Cerebellar nuclear complex (tissue), 1 donor: Measurements from ENCODE around the gene AHNAK2.

ENCODE experiments used
- DNase-seq, 2 experiments: peaks; one replicate each; lab custom pipeline; 2025; lab: John Stamatoyannopoulos, UW

Gene AHNAK2

DNA sequence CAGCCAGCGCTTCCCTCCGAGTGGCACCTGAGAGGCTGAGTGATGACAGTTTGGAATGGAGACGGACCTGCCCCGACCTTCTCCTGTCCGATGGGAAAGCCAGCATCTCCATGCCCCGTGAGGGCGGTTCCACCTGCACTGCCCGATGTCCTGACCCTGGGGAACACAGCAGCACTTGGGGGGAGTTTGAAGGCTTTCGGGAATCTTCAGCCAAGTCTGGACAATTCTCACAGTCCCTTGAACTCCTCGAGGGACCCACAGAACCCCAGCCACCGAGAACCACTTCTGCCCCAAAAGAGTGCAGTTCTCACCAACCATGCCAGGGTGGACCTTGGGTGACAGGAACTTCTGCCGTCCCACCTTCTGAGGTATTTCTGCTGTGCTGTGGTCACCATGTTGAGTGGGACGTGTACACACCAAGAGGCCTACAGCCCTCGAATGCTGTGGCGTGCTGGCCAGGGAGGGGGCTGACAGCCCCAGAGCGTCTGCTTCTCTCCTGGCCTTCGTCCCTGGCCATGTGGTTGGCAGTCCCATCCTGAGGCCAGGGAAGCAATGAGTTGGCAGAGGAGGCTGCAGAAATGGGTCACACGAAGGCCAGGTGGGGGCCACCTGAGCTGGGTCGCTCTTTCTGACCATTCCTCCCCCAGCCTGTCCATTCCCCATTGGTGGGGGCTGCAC is 8.5 kb upstream of the AHNAK2 start:
- no peak for DNase-seq

DNA sequence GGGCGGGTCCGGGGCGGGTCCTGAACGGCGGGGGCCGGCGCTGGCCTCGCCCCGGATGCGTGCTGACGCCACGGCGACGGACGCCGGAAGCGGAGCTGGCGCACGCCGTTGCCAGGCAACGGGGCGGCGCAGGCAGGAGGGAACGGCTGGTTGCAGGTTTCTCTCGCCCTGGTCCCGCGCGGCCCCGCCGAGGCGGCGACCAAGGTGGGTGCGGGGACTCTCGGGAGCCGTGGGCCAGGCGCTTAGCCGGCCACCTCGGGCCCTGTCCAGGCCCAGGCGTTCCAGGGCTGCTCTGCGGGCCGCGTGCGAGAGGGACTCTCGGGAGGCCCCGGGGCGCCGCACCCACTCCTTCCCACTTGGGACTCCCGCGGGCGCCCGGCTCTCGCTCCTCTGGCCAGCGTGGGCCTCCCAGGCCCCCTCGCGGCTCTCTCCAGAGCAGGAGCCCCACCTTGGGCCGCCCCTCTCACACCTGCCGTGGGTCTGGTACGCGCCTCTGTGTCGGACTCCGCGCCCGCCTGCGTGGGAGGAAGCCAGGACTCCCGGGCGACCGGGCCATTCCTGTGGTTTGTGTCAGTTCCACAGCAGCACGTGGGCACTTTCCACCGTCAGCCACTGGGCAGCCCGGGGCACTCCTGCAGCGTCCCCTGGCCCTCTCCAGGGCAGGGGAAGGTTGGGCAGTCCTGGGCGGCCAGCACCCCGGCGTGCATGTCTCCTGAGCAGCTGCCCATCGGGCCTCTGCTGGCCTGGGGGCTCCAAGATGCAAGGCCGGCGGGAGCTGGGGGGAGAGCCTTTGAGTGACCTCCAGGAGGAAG is 7.7 kb upstream of the AHNAK2 start, which contains the start of gene CLBA1:
Gene CLBA1 (plus strand): TSS at position 114 of the 812 bp plus-strand sequence. CDS start 644 bp downstream, at position 758.
- peak in 1 of 2 experiments; percentile 41 for DNase-seq

DNA sequence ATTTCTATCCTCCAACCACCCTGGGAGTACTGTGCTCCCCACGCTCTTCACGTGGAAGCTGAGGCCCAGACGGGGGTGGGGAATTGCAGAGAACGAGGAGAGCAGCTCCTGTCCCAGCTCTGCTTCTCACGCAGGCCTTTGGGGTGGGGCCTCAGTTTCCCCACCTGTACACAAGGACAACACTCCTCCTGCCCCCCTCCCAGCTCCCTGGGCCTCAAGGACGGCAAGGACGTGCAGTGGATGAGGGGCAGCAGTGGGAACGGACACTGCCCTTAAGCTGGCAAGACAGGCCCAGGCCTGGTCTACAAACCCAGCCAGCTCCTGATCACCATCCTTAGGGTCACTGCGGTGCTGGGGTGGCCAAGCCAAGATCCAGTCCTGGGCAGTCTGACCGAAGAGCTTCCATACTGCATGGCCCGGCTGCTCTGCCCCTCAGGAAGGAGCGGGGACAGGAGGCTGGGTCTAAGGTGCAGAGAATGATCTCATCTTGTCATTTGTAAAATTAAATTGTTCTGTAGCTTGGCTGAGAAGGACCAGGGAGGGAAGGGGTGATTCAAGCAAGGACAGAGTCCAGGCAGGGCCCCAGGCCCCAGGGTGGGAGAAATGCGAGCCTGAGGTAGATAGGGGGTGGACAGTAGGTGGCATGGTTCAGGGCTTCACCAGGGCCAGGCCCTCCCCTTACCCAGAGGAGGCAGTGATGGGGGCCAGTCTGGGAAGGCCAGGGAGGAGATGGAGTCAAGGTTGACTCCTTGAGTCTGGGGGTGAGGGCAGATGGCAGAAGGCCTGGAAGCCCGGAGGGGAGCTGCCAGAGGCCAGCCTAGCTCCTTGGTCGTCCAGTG is 6.1 kb upstream of the AHNAK2 start:
- no peak for DNase-seq

DNA sequence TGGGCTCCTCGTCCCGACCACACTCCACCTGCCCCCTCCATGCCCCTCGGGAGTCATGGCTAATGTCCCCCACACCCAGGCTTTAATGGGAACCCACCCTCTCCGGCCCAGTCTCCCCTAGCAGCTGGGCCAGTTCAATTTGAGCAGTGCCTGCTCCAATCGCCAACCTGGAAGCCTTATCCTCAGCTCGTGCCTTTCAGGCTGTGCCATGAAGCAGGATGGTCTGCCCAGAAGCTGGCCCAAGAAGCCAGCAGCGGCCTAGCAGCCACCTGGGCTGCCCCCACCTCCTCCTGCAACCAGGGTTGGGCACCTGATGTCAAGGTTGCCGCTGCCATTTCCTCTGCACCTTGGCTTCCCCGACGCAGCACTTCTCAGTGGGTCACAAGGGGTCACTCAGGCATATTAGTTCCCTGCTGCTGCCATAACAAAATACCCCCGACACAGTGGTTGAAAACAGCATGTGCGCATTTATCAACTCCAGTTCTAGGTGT is 5.1 kb upstream of the AHNAK2 start:
- DNase-seq: no peak

DNA sequence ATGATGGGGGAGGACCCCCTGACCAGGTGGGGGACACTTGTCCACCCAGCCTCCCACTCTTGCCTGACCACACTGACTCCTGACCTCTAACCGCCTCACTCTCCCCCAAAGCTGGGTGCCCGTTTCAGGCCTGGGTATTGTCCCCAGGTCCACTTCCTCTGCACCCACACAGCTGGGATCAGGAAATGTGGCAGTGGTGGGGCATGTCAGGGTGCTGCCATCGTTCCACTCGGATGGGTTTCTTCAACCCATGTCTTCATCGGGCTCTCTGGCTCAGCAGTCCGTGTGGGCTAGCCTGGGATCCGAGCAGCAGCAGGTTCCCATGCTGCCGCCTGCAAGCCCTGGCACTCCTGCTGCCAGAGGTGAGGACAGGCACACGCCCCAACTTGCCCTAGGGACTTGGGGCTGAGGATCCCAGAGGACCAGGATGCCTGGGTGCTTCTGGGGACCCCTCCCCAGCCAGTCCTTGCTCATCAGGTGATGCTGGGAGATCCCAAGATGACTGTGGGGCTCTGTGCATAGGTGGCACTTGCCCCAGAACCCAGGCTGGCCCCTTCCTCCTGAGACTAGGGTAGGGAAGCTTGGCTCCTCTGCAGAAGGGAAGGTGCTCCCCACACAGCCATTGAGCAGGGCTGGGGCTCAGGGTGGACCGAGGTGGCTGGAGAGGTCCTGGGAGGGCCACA is 4.5 kb upstream of the AHNAK2 start:
- DNase-seq: no peak

DNA sequence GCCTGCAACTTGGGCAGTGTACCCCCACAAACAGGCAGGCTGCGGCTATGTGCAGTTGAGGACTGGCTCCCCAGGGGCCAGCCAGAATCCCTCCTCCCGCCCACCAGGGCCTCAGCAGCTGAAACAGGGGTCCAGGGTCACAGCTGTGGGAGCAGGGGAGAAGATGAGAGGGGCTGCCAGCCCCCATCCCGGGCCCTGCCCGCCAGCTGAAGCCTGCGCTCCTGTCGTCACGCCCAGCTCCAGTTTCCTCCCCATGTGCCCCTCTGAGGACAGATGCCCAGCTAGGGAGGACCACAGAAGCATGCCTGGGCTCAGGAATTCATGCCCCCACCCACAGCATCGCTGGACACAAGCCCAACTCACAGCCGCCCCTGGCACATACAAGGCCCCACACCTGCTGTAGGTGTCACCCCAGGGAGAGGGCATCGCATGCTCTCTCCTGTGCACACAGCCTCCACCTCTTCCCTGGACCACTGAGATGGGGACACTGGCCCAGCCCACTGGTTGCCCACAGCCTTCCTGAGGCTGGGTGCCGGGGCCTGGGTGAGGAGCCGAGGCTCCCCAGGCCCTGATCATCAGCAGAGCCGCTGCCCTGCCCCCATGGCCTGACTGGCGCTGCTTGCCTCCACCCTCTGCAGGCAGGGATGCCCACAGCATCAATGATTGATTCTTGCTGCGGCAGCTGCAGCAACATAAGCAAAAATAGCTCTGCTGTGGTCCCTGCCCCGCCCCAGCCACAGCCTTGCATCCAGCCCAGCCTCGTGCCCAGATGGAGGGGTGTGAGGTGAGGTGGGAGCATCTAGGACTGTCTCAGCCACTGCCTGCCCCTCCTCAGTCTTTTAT is 3.7 kb upstream of the AHNAK2 start:
- no peak for DNase-seq

DNA sequence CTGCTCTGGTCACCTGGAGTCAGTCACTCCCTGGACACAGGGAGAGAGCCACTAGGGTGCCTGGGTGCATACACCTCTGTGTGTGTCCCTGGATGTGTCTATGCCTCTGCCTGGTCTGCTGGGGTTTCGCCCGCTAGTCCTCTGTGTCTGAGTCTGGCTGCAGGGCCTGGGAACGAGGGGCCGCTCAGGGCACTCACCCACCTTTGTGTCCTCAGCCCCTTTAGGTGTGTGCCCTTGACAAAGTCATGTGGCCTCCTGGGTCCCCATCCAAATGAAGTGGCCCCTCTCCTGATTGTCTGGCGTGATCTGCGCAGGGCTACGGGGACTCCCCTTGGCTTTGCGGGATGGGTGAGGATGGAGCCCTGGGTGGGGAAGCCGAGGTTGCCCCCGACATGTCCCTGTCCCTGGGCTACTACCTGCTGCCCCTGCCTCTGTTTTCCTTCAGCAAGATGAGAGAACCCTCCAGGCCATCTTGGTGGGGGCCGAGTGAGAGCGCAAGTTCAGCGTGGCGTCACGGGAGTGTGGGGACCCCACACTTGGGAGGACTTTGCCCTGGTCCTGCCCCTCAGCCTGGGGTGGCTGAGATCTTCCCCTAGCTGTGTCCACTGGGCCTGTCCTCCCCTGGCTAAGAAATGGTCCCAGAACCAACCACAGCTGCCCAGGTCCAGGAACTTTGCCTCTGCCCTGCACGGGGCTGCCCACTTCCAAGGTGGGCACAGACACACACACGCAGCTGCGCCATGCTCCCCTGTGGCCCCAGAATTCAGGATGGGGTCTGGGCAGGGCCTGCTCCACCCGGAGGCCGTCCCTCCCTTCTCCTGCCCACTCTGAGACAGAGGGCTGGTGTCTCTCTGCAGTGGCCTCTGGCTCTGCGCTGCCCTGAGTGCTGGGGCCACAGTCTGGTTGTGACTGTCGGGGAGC is 2.7 kb upstream of the AHNAK2 start:
- DNase-seq: no peak

DNA sequence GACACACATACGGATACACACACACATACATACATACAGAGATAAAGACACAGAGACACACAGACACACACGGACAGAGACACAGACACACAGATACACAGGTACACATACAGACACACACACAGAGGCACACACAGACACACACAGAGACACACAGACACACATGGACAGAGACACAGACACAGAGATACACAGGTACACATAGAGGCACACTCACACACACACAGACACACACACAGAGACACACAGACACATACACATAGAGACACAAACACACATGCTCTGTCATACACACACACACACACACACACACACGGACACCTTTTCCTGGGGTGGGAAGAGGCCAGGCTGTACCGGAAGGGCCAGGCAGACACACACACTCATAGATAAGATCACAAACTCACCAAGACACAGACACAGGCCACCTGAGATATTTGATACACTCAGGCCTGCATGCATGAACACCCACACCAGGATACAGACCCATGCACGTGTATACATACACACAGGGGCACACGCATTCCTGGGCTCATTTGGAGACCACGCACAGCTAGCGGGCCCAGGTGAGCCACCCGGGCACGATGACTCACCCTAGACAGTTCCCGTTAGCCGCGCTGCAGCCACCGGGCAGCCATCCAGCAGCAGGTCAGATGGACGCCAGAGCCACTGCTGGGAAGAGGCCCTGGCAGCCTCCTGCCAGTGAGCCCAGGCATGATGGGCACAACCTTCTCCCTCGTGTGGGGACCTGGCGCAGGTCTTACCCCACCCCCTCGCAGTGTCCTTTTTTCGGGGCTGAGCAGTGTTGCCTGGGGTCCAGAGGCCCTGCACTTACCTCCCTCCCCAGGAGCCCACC is 1.8 kb upstream of the AHNAK2 start:
- peak in 1 of 2 experiments; percentile 54 for DNase-seq

DNA sequence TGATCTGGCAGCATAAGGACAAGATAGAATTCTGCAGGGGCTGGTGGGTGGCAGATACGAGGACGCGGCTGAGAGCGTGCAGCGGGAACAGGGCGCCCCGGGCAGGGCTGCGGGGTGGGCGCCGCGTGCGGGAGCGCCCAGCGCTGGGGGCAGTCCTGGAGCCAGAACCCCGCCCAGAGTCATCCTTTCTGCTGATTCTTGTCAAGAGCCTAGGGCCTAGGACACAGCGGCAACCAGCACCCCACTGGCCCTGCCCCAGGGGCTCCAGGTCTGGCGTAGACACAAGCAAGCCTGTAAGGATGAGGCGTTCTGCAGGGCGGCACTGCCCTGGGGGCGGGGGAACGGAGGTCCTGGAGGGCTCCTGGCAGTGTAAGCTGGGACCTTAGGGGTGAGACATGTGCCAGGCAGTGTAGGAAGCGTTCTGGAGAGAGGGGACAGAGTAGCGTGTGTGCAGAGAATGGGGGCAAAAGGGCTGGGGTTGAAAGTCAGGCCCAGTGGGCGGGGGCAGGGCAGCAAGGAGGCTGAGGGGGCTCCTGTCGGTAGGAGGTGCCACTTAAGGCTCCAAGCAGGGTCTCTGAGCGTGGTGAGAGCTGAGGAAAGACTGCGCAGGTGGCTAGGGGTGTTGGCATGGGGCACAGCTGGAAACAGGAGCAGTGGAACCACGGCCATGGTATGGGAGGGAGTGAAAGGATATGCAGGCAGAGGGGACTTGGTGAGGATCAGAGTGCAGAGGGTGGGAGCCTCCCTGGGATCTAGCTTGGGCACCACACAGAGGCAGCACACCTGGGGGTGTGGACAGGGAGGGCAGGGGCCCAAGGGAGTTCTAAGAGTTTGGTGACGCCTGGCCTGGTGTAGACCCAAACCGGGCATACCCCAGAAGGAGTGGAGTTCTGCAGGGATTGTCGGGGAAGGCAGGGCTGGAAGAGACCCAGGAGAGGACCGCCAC is 845 bp upstream of the AHNAK2 start:
- no peak for DNase-seq

DNA sequence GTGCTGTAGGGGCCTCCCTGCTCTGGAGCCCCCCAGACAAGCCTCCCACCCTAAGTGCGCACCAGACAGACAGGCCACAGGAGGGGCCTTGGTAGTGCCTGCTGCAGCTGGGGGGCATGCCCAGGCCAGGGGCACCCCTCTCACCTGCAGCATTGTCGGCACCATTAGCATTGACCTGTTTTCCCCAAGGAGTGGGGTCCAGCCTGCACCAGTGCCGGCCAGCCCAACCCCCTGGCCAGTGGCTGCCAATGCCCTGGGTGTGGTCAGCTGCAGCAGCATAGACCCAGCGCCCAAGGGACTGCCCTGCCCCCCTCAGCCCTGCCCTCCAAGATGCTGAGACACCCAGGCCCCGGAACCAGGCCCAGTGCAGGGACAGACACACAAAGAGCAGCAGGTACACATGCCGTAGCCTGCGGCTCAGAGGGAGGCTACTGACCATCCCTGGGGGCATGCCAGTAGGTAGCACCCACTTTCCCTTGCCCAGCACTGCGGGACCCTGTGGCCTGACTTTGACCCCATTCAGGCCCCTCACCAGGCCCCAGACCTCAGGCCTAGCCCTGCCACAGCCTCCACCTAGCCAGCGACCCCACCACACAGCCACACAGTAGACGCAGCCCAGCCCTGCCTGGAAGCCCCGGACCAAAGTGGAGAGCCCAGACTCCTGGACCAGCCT is 1.0 kb downstream of the AHNAK2 start:
- no peak for DNase-seq

DNA sequence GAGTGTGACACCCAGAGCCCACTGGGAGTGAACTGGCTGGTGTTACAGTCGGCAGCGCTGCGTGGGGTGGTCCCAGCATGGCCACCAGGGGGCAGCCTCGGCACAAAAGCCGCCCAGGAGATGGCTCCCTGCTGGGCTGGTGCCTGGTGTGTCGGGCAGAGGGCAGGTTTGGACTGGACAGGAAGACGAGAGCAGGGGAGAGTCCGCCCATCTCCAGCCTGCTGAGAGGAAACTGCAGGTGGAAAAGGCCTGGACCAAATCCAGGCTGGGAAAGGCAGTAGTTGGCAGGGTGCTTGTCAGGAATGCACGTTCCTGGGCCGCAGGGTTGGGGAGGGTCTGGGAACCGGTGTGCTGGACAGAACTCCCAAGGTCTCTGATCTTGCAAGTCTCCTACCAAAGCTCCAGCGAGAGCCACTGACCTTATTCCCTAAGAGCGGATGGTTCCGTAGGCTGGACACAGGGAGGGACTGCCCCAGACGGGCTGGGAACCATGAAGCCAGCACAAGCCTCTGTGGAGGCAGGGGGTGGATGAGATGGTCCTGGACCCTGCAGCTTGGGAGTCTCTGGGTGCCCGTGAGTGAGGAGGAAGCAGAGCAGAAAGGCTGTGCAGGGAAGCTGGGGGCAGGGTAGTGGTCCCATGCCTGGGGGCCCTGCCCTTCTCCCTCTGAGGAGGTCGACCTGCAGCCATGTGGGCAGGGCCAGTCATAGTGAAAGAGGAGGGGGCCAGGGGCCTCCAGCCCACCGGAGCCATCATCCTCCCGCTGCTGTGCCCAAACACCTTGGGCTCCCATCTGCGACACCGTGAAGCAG is 1.8 kb downstream of the AHNAK2 start:
- no peak for DNase-seq

DNA sequence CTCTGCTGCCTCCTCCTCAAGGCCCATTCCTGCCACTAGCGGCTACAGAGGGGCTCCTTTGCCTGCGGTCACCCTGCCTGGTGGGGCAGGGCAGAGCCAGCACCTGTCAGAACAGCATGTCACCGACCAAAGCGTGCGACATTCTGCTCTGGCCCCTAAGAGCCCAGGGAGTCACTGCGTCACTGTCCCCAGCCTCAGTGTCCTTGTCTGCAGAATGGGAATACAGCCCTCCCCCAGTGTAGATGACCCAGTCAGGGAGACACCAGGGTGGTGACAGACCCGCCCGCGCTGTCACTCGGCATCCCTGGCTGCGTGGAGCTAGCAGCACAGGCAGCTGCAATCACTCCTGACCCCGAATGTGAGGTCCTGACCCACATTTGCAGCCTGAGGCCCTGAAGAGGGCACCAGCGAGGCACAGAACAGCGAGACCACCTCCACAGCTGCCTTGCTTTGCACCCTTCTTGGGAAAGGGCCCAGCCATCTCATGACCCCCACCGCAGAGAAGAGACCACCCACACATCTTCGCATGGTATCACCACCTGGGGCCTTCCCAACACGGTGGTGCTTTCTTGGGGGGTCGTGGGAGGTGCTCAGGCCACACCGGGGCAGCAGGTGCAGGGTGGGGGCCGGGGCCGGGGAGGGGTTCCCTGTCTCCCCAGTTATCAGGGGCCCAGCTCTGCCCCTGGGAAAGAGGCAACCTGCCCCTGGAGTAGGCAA is 2.5 kb downstream of the AHNAK2 start:
- no peak for DNase-seq

DNA sequence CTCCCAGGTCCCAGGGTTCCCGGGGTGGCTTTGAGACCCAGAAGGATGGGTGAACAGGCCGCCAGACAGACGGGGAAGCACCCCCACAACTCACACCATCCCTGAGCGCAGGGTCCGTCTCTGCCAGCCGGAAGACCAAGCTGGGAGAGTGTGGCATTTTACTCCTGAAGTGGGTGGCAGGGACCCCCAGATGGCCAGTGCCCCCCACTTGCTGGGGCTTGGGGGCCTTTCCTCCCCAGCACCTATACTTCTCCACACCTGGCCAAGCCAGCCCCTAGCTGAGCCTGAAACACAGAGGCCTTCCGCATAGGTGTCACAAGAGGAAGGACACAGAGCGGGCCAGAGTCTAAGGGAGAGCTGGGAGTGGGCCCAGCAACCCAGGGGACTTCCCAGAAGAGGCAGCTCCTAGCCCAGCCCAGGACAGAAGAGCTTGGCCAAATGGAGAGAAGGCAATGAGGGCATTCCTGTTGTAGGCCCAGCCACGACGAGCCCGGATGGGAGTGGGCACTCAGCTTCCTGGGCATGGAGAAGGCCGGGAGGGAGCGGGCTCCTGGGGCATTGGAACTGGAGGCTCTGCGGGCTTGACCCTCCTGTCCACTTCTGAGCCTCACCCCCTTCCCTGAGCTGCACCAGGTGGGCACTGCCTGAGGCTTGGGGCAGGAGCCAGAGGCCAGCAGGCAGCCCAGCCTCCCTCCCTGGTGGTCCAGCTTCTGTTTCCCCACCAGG is 3.3 kb downstream of the AHNAK2 start:
- no peak for DNase-seq

DNA sequence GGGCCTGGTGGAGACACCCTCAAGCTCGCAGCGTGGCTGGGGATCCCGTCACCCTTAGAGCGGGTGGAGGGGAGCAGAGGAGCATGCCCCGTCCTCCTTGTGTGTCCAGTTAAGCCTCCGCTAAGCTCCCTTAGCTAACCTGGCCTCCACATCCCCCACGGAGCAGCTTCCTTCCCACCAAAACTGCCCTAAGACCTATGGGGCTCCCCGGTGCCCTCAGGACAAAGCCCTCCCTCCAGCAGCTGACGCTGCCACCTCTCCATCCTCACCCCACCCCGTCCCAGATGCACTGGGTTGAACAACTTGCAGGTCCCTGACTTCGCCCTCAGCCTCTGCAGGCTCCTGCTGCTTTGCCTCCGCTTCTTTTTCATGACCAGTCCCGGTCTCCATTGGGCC is 4.0 kb downstream of the AHNAK2 start:
- no peak for DNase-seq
